GM10248 (cell line): ENCODE data around the gene TET1.
"Not testable (repeated sequence)": the region's sequence is repeated elsewhere in the genome, so short reads cannot be mapped to it uniquely, and the experiment has no call there.

Experiments used
- CTCF ChIA-PET: fragments of 300-600 bp; sonication (Branson Sonifier 250); formaldehyde crosslinking; extraction: SDS; loops from one replicate; lab custom pipeline; 2021; ENCODE audit warnings: antibody characterized with exemption; lab: Yijun Ruan, JAX
- POLR2A ChIA-PET: fragments of 350-650 bp; sonication (Branson Sonifier 250); formaldehyde crosslinking; extraction: SDS; loops from one replicate; lab custom pipeline; 2020; ENCODE audit warnings: antibody characterized with exemption; lab: Yijun Ruan, JAX
- DNase-seq: peaks from one replicate; pipeline ENCODE4 v3.0.0; 2012; ENCODE audit errors: extremely low spot score
- CTCF ChIP-seq: IDR thresholded peaks from 2 replicates; pipeline ENCODE4 v1.5.1; 2012; ENCODE audit warnings: mild to moderate bottlenecking, low read depth; ENCODE audit errors: extremely low read depth, missing control alignments, control extremely low read depth

The TET1 gene

GRCh38 chr10:68600041-68600778, 40.1 kb downstream of the TET1 start:
- TF ChIP-seq CTCF = no peak
- DNase-seq = peak; percentile 57
- POLR2A ChIA-PET = no interaction called here
- CTCF ChIA-PET = interaction anchor here (1.2 to 2.1 kb wide), 2 partner anchors 23 to 50 kb away, joined by 3 to 9 read pairs; no protein-coding TSS in a partner anchor

GRCh38 chr10:68601501-68602265, 41.5 kb downstream of the TET1 start:
- ChIA-PET CTCF (interaction anchor here (2.1 kb wide), 1 partner anchor 51 kb away, joined by 9 read pairs; no protein-coding TSS in a partner anchor), POLR2A (no interaction called here)
- TF ChIP-seq CTCF = no peak
- DNase-seq = no peak

- ChIA-PET CTCF (interaction anchor here (2.7 kb wide), 1 partner anchor 52 kb away, joined by 10 read pairs; no protein-coding TSS in a partner anchor), POLR2A (no interaction called here)
- no peak for TF ChIP-seq CTCF
- DNase-seq = no peak
These were observed 42.3 kb downstream of the TET1 start for GRCh38 chr10:68602434-68602833.

- no peak for TF ChIP-seq CTCF
- CTCF ChIA-PET = interaction anchor here (0.9 to 2.7 kb wide), 4 partner anchors 9 to 255 kb away, joined by 3 to 10 read pairs (median 5); no protein-coding TSS in a partner anchor
- no peak for DNase-seq
- POLR2A ChIA-PET = no interaction called here
These were observed 43.6 kb downstream of the TET1 start for GRCh38 chr10:68603766-68604165.

- DNase-seq = no peak
- TF ChIP-seq CTCF = no peak
- ChIA-PET CTCF (interaction anchor here (2.5 to 2.7 kb wide), 2 partner anchors 15 to 54 kb away, joined by 7 to 10 read pairs; no protein-coding TSS in a partner anchor), POLR2A (no interaction called here)
These were observed 44.3 kb downstream of the TET1 start for GRCh38 chr10:68604441-68604840.

GRCh38 chr10:68606918-68607317, 46.8 kb downstream of the TET1 start:
- DNase-seq = no peak
- no peak for TF ChIP-seq CTCF
- CTCF ChIA-PET = interaction anchor here (0.9 to 1.7 kb wide), 2 partner anchors 8 to 57 kb away, joined by 3 to 5 read pairs; no protein-coding TSS in a partner anchor
- POLR2A ChIA-PET = no interaction called here

- POLR2A ChIA-PET, CTCF ChIA-PET, DNase-seq: not testable (repeated sequence)
These were observed 49.9 kb downstream of the TET1 start for GRCh38 chr10:68610023-68610422.
